Sigmoid colon (tissue), 4 donors: ENCODE measurements around the gene NKX3-2.

ENCODE experiments used
- CTCF ChIP-seq, 4 experiments: fragments of 450-650 bp in 3 of 4; fragments of 200-600 bp in 1 of 4; IDR thresholded peaks; one replicate each; pipeline ENCODE4 v1.5.1; 2016 to 2019; ENCODE audit warnings: antibody characterized with exemption in 4 of 4, mild to moderate bottlenecking in 3 of 4, moderate library complexity in 2 of 4
- POLR2AphosphoS5 ChIP-seq, 4 donors: sonication (generic); formaldehyde crosslinking; IDR thresholded peaks; one replicate each; pipeline ENCODE4 v1.6.1; 2017; ENCODE audit warnings: antibody characterized with exemption in 4 of 4

- no peak for TF ChIP-seq CTCF (IDR thresholded peaks at IDR 0.05)
- no peak for TF ChIP-seq POLR2AphosphoS5 (IDR thresholded peaks at IDR 0.05)
These were observed 20.5 kb downstream of the NKX3-2 start for GRCh38 chr4:13523591-13524503.
